Superior temporal gyrus (tissue), 1 donor: ENCODE measurements around the gene PEAK3.

Source experiments
- DNase-seq: peaks from one replicate; pipeline ENCODE4 v3.0.0-alpha.2; 2016; ENCODE audit errors: extremely low spot score

The PEAK3 gene

DNA sequence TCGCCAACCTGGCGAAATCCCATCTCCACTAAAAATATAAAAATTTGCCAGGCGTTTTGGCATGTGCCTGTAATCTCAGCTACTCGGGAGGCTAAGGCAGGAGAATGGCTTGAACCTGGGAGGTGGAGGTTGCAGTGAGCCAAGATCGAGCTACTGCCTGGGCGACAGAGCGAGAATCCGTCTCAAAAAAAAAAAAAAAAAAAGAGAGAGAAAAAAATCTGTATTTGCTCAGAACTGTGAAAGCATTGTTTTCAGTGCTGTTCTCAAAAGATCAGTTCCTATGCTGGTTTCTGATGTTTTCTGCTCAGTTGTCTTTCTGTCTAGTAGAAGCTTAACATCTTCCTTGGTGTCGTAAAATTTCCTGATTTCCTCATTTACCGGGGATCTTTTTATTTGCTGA, 42.8 kb downstream of the PEAK3 start:
- no peak for DNase-seq

DNA sequence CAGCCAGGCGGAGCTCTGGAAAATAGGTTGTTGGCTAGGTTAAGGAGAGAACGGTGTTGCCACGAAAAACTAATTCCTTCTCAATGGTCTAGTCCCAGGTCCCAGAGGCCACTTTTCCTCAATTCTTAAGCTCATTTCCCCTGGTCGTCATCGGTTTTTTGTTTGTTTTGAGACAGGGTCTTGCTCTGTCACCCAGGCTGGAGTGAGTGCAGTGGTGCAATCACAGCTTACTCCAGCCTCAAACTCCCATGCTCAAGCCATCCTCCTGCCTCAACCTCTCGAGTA, 44.2 kb downstream of the PEAK3 start:
- no peak for DNase-seq

DNA sequence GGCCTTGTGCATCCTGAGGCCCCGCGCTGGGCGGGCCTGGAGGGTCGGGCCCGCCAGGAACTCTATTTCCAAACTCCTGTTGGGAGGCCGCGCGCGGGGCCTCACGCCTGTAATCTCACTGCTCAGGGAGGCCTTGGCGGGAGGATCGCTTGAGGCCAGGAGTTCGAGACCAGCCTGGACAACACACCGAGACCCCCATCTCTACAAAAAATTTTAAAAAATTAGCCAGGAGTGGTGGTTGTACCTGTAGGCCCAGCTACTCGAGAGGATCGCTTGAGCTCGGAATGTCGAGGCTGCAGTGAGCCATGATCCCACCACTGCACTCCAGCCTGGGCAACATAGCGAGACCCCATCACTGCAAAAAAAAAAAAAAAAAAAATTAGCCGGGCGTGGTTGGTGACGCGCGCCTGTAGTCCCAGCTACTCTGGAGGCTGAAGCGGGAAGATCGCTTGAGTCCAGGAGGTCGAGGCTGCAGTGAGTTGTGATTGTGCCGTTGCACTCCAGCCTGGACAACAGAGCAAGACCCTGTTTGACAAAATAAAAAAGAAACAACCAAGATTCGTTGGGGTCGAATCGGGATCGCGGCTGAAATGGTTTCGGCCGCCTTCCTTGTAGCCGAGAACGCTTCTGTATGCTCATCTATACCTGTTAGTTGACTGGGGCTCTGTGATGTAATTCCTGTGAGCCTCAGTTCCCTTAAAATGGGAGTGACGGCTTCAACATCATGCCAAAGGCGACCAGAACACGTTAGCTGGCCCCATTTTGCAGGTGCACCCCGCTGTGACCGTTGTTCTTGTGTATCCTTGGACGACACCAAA, 44.7 kb downstream of the PEAK3 start:
- no peak for DNase-seq

DNA sequence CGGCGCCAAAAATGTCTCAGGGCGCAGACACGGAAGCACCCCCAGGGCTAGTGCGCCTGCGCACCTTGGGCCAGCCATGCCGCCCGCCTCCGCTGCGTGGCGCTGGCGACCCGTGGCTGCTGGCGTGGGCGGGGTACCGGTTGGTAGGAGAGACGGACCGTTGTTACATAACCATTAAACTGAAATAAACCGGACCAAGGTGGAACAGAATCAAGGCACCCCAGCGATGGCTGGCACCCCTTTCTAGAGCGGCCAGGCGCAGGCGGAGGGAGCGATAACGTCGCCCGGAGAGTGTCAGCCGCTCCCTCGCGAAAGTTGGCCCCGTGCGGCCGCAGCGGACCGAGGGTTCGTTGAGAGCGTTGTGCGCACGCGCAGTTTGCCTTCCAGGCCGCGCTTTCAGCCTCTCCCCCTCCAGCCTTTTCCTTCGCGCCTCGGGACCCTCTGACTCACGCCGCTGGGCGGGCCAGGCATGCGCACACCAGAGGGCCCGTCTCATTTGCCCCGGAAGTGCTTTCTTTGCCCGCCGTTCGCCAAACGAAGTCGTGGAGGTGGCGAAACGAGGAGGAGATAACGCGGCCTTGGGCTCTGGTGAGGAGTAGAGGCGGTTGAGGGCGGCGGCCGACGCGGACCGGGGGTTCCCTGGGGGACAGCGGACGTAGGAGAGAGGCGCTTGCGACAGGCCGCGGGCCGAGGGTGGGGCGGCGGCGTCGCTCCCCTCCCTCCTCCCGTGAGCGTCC, 45.5 kb downstream of the PEAK3 start, which contains the start of the genes PLEKHJ1 and SF3A2:
TSS of gene PLEKHJ1 (minus strand) at position 16 of the 737 bp plus-strand sequence. CDS start 81 bp downstream, outside the sequence.
TSS of gene SF3A2 (plus strand) at position 511 of the 737 bp plus-strand sequence. CDS start 6,595 bp downstream, outside the sequence.
- DNase-seq, result peak; percentile 95

DNA sequence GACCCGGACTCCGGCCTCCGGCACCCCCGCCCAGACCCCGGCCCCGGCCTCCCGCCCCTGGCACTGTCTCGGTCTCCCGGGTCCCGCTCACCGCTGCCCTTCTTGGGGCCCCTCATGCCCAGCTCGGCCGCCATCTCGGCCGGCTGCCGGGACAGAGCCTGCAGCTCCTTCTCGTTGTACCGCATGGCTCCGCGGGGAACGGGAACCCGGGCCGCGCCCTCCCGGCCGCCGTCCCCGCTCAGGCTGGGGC, 46.0 kb downstream of the PEAK3 start:
- no peak for DNase-seq

DNA sequence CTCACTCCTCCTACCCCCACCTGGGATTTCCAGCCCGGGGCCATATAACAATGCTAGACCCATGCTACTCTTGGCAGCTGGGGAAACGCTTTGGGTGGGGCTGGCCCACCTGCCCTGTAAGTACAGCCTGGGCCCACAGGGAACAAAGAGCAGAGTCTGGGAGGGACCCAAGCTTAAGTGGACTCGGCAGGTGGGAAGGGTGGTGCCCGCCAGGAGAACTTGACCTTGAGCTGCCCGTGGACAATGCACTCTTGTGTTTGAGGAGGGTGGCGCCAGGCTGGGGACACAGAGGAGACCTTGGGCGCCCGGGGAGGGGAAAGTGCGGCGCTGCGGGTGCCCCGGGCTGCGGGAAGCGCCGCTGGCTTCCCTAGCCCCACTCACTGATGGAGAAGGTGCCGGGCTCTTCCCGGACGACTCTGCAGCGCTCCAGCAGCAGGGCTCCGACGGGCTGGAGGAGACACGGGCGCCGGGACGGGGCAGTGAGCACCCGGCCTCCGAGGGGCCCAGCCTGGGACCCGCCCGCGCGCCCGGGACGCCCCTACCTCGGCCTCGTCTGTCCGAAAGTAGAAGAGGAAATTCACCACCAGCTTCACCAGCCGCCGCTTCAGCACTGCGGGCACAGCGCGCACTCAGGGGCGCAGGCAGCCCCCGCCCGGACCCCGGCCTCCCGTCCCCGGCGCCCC, 46.5 kb downstream of the PEAK3 start:
- DNase-seq, result no peak

DNA sequence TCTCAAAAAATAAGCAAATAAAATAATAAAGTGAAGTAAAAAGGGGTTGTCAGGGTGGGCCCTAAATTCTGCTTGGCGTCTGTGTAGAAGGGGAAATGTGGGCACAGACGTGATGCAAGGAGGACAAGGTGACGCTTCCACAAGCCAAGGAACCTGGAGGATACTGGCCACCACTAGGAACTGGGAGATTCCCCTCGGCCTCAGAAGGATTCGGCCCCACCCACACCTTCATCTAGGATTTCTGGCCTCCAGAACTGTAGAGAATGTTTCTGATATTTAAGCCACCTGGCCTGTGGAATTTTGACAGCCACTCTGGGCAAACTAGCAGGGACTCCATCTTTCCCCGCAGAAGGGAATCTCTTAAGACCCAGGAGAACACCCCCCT, 47.0 kb downstream of the PEAK3 start:
- no peak for DNase-seq

DNA sequence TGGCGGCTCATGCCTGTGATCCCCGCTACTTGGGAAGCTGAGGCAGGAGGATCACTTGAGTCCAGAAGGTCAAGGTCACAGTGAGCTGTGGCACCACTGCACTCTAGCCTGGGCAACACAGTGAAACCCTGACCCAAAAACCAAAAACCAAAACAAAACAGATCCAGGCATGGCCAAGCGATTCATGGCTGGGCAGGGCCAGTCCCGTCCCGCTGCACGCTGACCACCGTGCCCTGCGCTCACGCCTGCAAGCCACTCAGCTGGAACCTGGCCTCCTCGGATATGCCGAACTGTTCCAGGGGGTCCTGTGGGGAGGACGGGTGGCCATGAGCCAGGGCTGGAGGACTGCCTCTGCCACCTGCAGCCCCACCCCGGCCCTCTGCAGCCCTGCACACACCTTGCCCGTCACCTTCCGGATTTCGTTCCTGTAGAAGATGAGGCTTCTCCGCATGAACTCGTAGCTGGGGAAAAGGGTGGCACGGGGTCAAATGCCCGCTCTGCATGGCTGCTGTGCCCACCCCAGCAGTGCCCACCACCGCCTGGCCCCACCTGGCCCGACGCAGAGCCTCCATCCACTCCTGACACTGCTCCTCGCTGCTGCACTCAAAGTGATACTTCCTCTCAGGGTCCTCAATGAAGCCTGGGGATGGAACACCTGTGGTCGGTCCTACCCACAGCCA, 48.2 kb downstream of the PEAK3 start:
- no peak for DNase-seq

DNA sequence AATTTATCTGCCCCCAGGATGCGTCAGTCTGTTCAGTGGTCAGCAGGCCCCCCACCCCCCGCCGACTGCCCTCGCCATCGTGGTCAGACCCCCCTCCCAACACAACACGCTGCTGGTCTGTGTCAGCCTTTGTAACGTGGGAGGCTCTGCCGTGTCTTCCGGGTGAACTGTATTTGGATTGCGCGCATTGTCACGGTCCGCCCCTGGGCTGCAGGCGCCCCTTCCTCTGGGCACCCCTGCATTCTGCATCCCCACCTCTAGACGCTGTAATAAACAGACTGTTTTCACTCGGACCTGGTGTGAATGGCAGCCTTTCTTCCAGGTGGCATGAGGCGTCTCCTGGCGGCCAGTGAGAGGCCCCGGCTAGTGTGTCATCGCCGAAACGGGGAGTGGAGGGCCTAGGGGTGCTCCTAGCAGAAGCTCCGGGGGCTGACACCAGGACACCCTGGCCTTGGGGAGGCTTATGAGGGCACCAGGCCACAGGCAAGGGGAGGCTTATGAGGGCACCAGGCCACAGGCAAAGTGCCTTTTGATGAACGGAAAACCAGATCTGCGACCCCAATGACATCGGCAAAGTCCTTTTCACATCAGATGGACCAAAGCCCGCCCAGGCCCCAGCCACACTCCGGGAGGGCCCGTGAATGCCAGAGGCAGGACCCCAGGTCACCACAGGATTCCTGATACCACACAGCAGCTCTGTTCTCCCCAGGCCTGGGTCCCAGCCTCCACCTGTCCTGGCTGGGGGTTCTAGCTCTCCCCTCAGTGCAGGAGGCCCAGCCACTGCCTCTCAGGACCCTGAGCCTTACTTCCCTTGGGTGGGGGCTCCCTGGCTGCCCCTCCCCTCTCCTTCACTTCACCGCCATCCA, 49.5 kb downstream of the PEAK3 start:
- DNase-seq, result no peak

DNA sequence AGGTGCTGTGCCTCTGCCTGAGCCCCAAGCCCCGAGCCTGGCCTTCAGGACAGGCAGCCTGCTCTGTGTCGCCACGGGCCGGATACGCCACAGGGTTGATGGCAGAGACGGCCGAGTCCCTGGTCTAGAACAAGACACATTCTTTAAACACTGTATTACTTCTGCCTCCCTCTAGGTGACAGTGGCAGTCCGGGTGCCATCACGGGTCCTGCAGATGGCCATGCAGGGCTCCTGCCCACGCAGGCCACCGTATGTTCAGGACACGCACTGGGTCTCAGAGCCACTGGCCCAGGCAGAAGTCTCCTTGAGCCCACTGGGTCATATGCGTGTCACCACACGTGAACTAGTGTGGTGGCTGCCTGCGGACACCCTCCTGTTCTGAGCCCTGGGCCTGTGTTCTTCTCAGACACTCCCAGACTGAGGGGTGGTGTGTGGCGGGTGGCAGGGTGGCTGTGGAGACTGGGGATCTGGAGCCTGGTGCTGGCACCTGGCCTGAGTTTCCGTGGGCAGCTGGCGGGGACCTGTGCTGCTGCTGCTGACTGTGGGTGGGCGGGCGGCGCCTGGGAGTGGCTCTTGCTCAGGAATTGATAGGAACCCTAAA, 50.3 kb downstream of the PEAK3 start:
- no peak for DNase-seq

DNA sequence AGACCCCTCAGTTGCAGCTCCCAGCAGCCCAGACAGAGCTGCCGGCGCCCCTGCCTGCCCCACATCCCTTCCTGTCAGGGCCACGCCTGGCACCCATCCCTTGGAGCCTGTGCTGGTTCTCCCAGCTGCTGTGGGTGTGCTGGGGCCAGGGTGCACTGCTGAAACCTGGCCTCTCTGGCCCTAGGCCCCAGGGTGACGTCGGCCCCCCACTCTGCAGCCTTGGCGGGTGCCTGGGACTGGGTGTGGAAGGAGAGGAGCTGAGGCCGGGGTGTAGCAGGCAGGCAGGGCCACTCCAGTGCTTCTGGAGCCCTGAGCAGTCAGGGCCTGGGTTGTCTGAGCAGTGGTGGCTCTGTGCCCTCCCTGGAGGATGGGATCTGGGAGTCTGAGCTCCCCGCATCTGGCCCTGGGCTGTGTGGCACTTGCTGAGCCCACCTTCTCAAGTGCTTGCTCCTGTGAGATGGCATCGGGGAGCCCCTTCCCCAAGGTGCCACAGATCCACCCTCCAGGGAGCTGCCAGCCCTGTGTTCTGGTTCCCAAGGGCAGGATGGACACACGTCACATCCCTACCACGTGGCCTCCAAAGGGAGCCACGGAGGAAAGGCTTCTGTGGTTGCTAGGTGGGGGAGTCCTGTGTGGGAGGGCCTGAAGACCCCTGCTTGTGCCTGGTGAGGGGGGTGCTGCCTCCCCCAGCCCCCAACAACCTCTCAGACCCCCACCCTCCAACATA, 51.0 kb downstream of the PEAK3 start:
- no peak for DNase-seq

DNA sequence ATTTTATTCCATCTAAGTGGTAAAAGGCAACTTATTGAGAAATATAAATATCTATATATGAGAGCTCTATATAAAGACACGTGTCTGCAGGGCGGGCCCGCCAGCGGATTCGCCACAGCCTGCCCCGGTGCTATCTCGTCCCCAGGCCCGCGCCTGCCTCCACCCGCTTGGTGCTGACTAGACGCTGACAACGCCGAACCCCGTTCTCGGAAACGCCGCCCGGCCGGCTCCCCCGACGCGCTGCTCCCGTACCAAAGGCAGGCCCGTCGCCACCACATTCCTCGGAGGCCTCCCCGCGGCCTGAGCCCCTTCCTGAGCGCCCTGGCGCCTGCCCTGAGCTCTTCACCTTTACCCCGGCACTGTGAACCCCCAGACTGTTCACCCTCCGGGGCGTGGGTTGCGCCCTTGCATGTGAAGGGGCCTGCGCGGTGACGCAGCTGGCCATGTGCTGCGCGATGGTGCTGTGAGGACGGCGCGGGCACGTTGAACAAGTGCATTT, 51.9 kb downstream of the PEAK3 start:
- no peak for DNase-seq

DNA sequence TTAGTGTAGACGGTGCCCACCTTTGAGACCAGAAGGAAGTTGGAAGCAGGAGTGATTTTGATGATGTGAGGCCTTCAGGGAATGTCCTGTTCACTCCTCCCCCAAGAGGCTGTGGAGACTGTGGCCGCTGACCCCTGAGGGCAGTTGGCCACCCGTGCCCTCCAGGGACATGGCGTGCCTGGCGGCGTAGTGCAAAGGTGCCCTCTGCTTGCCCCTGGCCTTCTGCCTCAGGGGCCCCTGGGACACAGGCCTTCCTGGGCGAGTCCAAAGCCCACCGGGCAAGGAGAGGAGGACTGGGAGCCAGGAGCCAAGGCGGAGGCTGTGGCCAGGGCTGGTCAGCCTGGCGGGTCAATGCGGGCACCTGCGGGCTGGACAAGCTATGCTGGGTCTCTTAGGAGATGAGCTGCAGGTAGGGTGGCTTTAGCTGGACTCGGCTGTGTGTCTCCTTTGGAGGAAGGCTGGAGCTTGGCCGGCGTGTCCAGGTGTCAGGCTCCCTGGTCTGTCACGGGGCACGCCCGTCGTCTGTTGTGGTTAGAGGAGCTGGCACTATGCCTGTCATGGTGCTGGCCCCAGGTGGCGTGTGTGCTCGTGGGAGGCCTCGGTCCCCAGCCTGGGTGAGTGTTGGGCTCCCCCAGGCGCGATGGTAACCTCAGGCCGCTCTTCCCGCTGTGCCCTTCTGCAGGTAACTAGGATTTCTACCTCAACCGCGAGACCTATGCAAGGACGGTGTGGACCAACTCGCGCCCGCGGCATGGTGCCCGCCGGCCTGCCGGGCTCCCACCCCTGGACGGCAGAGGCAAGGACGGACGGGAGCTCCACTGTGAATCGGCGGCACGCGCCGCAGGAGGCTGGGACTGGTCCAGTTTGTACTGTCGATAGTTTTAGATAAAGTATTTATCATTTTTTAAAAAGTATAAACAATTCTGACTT, 52.6 kb downstream of the PEAK3 start:
- no peak for DNase-seq

DNA sequence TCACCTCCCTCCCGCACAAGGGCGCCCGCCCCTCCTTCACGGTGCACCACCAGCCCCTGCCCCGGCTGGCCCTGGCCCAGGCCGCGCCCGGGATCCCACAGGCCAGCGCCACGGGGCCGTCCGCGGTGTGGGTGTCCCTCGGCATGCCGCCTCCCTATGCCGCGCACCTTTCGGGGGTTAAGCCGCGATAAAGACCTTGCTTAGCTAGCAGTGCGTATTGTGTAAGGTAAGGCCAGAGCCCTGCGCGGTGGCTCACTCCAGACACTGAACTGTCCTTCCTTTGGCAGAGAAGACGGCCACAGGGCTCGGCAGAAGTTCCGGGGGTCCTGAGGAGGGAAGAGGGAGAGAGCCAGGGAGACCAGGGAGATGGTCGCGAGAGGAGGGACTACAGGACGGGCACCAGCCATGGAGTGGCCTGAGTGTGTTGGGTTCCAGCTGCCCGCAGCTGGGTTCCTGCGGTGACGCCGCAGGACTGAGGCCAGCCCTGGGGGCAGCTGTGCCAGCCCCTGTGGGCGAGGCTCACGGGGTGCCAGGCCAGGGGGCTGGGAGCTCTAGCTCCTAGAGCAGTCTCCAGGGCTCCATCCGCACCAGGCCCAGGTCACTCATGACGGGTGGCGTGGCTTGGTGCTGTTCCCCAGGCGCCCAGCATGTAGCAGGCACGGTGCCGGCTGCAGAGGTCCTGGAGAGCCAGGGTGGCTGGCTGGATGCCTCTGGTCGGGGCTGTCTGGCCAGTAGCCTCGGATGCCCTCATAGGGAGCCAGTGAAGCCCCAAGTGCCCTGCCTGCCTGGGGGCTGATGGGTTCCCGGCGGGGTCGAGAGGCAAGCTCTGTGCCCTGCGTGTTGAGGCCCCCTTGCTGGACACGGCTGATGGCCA, 53.6 kb downstream of the PEAK3 start:
- DNase-seq, result no peak

DNA sequence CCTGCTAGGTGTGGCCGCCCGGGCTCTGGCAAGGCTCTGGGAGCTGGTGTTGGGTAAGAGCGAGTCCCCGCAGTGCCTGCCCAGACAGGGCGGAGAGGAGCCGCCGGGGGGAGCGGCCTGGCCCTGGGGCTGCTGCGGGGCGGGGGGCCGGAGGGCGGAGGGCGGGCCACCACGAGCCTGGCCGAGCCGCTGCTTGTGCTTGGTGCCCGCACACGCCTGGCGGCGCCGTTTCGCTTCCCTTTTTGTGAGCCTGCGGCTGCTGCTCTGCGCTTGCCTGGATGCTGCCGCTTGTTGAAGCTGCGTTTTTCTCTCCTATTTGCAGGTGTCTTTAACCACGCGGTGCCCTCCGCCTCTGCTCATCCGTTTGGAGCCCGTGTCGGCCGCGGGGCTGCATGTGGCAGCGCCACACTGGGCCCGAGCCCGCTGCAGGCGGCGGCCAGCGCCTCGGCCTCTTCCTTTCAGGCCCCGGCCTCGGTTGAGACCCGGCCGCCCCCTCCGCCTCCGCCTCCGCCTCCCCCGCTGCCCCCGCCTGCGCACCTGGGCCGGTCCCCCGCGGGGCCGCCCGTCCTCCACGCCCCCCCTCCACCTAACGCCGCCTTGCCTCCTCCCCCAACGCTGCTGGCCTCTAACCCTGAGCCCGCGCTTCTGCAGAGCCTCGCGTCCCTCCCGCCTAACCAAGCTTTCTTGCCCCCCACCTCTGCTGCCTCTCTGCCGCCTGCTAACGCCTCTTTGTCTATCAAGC, 54.4 kb downstream of the PEAK3 start:
- DNase-seq, result no peak

DNA sequence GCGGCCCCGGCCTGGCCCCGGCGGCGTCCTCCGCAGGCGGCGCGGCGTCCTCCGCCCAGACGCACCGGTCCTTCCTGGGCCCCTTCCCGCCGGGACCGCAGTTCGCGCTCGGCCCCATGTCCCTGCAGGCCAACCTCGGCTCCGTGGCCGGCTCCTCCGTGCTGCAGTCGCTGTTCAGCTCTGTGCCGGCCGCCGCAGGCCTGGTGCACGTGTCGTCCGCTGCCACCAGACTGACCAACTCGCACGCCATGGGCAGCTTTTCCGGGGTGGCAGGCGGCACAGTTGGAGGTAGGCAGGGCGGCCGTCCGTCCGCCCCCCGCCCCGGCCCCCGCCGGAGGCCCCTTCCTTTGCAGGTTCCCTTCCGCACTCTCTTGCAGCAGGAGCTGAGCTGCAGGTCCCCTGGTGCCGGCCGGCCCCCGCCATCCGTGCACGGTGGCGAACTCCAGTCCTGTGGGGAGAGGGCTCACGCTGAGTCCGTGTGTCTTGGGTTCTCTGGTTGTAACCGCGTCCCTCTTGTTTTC, 55.1 kb downstream of the PEAK3 start:
- DNase-seq, result no peak
